B cell (primary cell): Measurements from ENCODE around the gene SPHK1. TPM values are rescaled to one million over a fixed set of nuclear protein-coding genes. Genes with fewer than 3 reads are reported as not detected.

Experiments
- ATAC-seq: fragments of 200-7000 bp; cut with Tn5 transposase; one replicate; pipeline ENCODE4 v1.10.0; 2021; ENCODE audit warnings: low read depth, mild to moderate bottlenecking, moderate number of reproducible peaks, moderate library complexity
- CTCF ChIA-PET: fragments of 350-600 bp; sonication (Branson Sonifier 250); formaldehyde crosslinking; loops from one replicate; lab custom pipeline; 2021; ENCODE audit warnings: antibody characterized with exemption, inconsistent platforms; lab: Charles Lee
- POLR2A ChIA-PET: fragments of 350-600 bp; sonication (Branson Sonifier 250); formaldehyde crosslinking; loops from one replicate; lab custom pipeline; 2021; ENCODE audit warnings: antibody characterized with exemption; lab: Charles Lee
- DNase-seq: peaks from one replicate; pipeline ENCODE4 v3.0.0; 2013
- H2AFZ ChIP-seq: 2 replicates; pipeline ENCODE4 v1.6.1; 2012; ENCODE audit warnings: mild to moderate bottlenecking, low read depth, low read length; ENCODE audit not compliant: insufficient read depth, poor library complexity, severe bottlenecking
- H3K27ac ChIP-seq, 2 donors: 1 replicate in 1 of 2; 2 replicates in 1 of 2; pipeline ENCODE4 v1.5.1; 2012 to 2013; ENCODE audit warnings: low read length in 2 of 2, mild to moderate bottlenecking in 2 of 2, moderate library complexity in 1 of 2
- H3K27me3 ChIP-seq, 4 experiments: fragments of 200-600 bp in 1 of 4; sonication (generic) in 1 of 4; replicated peaks in 1 of 4; 1 replicate in 2 of 4; 2 replicates in 2 of 4; pipeline versions ENCODE4 v1.6.1 to v1.7.0; 2013 to 2016; ENCODE audit warnings: low read length in 3 of 4, mild to moderate bottlenecking in 2 of 4, mixed read lengths in 1 of 4, moderate library complexity in 1 of 4; ENCODE audit not compliant: insufficient read depth in 4 of 4, control insufficient read depth in 3 of 4; ENCODE audit errors: control extremely low read depth in 1 of 4
- H3K36me3 ChIP-seq, 2 experiments: replicated peaks in 1 of 2; 1 replicate in 1 of 2; 2 replicates in 1 of 2; pipeline versions ENCODE4 v1.6.1 to v1.7.1; 2013; ENCODE audit warnings: low read length in 1 of 2; ENCODE audit not compliant: insufficient read depth in 2 of 2, control insufficient read depth in 1 of 2; ENCODE audit errors: control extremely low read depth in 1 of 2, extremely low read depth in 1 of 2
- H3K4me1 ChIP-seq, 2 donors: fragments of 200-600 bp in 1 of 2; sonication (generic) in 1 of 2; 1 replicate in 1 of 2; 2 replicates in 1 of 2; pipeline versions ENCODE4 v1.5.1 to v1.6.1; 2013 to 2017; ENCODE audit warnings: low read length in 2 of 2; ENCODE audit not compliant: control insufficient read depth in 2 of 2, insufficient read depth in 2 of 2
- H3K4me2 ChIP-seq: replicated peaks from 2 replicates; pipeline ENCODE3; 2012; ENCODE audit warnings: mild to moderate bottlenecking, low read depth, low read length; ENCODE audit not compliant: poor library complexity, severe bottlenecking
- H3K4me3 ChIP-seq, 5 experiments: fragments of 200-600 bp in 1 of 5; sonication (generic) in 1 of 5; 1 replicate in 3 of 5; 2 replicates in 2 of 5; pipeline versions ENCODE4 v1.5.1 to v1.7.0; 2011 to 2016; ENCODE audit warnings: low read length in 4 of 5, mild to moderate bottlenecking in 4 of 5, low read depth in 2 of 5, control low read depth in 1 of 5, moderate library complexity in 1 of 5; ENCODE audit not compliant: insufficient read depth in 1 of 5; ENCODE audit errors: control extremely low read depth in 1 of 5, extremely low read depth in 1 of 5
- H3K79me2 ChIP-seq: fragments of 200-600 bp; sonication (generic); one replicate; pipeline ENCODE4 v1.6.0; 2016; ENCODE audit warnings: low read length; ENCODE audit not compliant: control insufficient read depth, insufficient read depth
- H3K9ac ChIP-seq: fragments of 200-600 bp; sonication (generic); 2 replicates; pipeline ENCODE4 v1.6.1; 2017; ENCODE audit warnings: mild to moderate bottlenecking, low read length, moderate library complexity
- H3K9me3 ChIP-seq, 3 donors: one replicate each; pipeline versions ENCODE4 v1.6.1 to v1.7.1; 2013; ENCODE audit warnings: low read length in 2 of 3; ENCODE audit not compliant: control insufficient read depth in 2 of 3, insufficient read depth in 1 of 3; ENCODE audit errors: control extremely low read depth in 1 of 3
- H4K20me1 ChIP-seq: 2 replicates; pipeline ENCODE4 v1.6.0; 2012; ENCODE audit warnings: mild to moderate bottlenecking, low read length; ENCODE audit not compliant: insufficient read depth, control insufficient read depth, poor library complexity, severe bottlenecking
- H3K27ac Mint-ChIP-seq: one replicate; pipeline ENCODE4 v1.8.0; 2021; ENCODE audit warnings: mixed read lengths
- H3K27me3 Mint-ChIP-seq: one replicate; pipeline ENCODE4 v1.8.0; 2021; ENCODE audit warnings: mixed read lengths
- H3K4me1 Mint-ChIP-seq: one replicate; pipeline ENCODE4 v1.8.0; 2021; ENCODE audit warnings: mixed read lengths
- H3K4me3 Mint-ChIP-seq: one replicate; pipeline ENCODE4 v1.8.0; 2021; ENCODE audit warnings: mixed read lengths
- H3K9me3 Mint-ChIP-seq: one replicate; pipeline ENCODE4 v1.8.0; 2022; ENCODE audit warnings: mixed read lengths; ENCODE audit not compliant: insufficient read depth
- CTCF ChIP-seq: fragments of 200-600 bp; IDR thresholded peaks from one replicate; pipeline ENCODE4 v1.8.0; 2022; ENCODE audit warnings: antibody characterized with exemption, mild to moderate bottlenecking
- EZH2 ChIP-seq: IDR thresholded peaks from 2 replicates; pipeline ENCODE4 v1.6.1; 2012; ENCODE audit warnings: borderline replicate concordance, low read depth, mild to moderate bottlenecking, moderate library complexity, low read length; ENCODE audit not compliant: insufficient read depth, poor library complexity, severe bottlenecking
- WGBS: methylation state at CpG from one replicate; pipeline ENCODE4 v1.1.5; 2013; ENCODE audit warnings: missing lambda C conversion rate; ENCODE audit not compliant: insufficient coverage; 5-methylcytosine and 5-hydroxymethylcytosine counted together
- intact Hi-C: fragments of 100-400 bp; cut with micrococcal nuclease; formaldehyde crosslinking; loops from one replicate; pipeline ENCODE4 v1.10.0; 2022
- polyA plus RNA-seq: library from polyadenylated mRNA; depleted of rRNA; stranded (reverse); fragments of >200 nt; gene quantifications from 2 replicates; pipeline ENCODE4 v1.2.3, GENCODE V29; 2012
- total RNA-seq, 2 donors: library from RNA; stranded (reverse); fragments of 120-200 nt in 1 of 2; gene quantifications; 1 replicate in 1 of 2; 2 replicates in 1 of 2; pipeline versions ENCODE4 v1.2.3 to v1.2.4, GENCODE V29; 2013 to 2022

SPHK1 gene
- total and polyA plus RNA-seq, 2 donors (not counting 1 experiment from before 2014, with no cell fraction given), result 1.1 to 2.4 TPM

GRCh38 chr17:76402711-76403110 is 18.3 kb downstream of the SPHK1 start:
- no peak overlapping the region for H3K27ac ChIP-seq
- H3K79me2 ChIP-seq, result peaks cover 66% of the 10 kb centered on the region
- no peak overlapping the region for H2AFZ ChIP-seq
- H3K4me3 ChIP-seq, result no peak overlapping the region
- H4K20me1 ChIP-seq, result peaks cover 60% of the 10 kb centered on the region
- Mint-ChIP-seq H3K9me3 (no peaks in the 10 kb centered on the region), H3K4me3 (no peak overlapping the region), H3K4me1 (peaks cover 35% of the 10 kb centered on the region), H3K27me3 (no peaks in the 10 kb centered on the region), H3K27ac (no peak overlapping the region)
- TF ChIP-seq CTCF (no peak), EZH2 (no peak)
- intact Hi-C loops, result no loop called here
- H3K4me2 ChIP-seq, result no peak overlapping the region
- DNase-seq (no peak), ATAC-seq (no peak)
- CTCF ChIA-PET, result interaction anchor here (0.6 to 17.6 kb wide), 3 partner anchors 14 to 79 kb away, joined by 3 to 265 read pairs (median 4); partner anchors contain the start of gene UBE2O
- no peak overlapping the region for H3K9ac ChIP-seq
- no peaks in the 10 kb centered on the region for H3K9me3 ChIP-seq
- peaks cover 26 to 28% of the 10 kb centered on the region in 2 donors for H3K4me1 ChIP-seq
- H3K27me3 ChIP-seq, result no peaks in the 10 kb centered on the region
- H3K36me3 ChIP-seq, result peaks cover 0 to 73% of the 10 kb centered on the region in 2 experiments
- WGBS, result 86% methylated on average over 3 of the region's 5 CpGs
- POLR2A ChIA-PET, result no interaction called here

GRCh38 chr17:76404256-76404655 is 19.8 kb downstream of the SPHK1 start:
- CTCF ChIA-PET, result interaction anchor here (0.6 to 17.6 kb wide), 7 partner anchors 20 to 390 kb away, joined by 3 to 265 read pairs (median 4); partner anchors contain the start of genes SPHK1 and UBE2O

More at GRCh38 chr17:76404256-76404655, 19.8 kb downstream of the SPHK1 start:
- Mint-ChIP-seq H3K27me3 (no peaks in the 10 kb centered on the region), H3K9me3 (no peaks in the 10 kb centered on the region), H3K4me3 (no peak overlapping the region), H3K4me1 (peaks cover 47% of the 10 kb centered on the region), H3K27ac (no peak overlapping the region)
- Histone ChIP-seq H3K9ac (no peak overlapping the region), H2AFZ (no peak overlapping the region), H3K27ac (no peak overlapping the region), H3K4me1 (peaks cover 37 to 41% of the 10 kb centered on the region in 2 donors), H3K9me3 (no peaks in the 10 kb centered on the region), H4K20me1 (peaks cover 57% of the 10 kb centered on the region), H3K27me3 (no peaks in the 10 kb centered on the region), H3K4me3 (no peak overlapping the region), H3K79me2 (peaks cover 74% of the 10 kb centered on the region), H3K4me2 (no peak overlapping the region), H3K36me3 (peaks cover 0 to 58% of the 10 kb centered on the region in 2 experiments)
- ATAC-seq (no peak), DNase-seq (no peak)
- WGBS, result 96% methylated on average over 5 of the region's 6 CpGs
- intact Hi-C loops, result no loop called here
- POLR2A ChIA-PET, result interaction anchor here (0.6 kb wide), 1 partner anchor 341 kb away, joined by 5 read pairs; no protein-coding TSS in a partner anchor
- no peak for TF ChIP-seq EZH2
- TF ChIP-seq CTCF, result no peak
